ENCODE data around the gene FAM20C.

Gene FAM20C

GRCh38 chr7:247181-247580, 54.8 kb downstream of the FAM20C start:
- no peaks in the 10 kb centered on the region for H3K4me1 Mint-ChIP-seq
- DNase-seq (no peak), ATAC-seq (replicated peaks) (no peak)
- H3K27me3 Mint-ChIP-seq = peaks cover 0 to 3% of the 10 kb centered on the region in 2 donors
- H3K36me3 Mint-ChIP-seq = no peaks in the 10 kb centered on the region
- no peaks in the 10 kb centered on the region for H3K9me3 Mint-ChIP-seq
- no peak overlapping the region for H3K4me3 Mint-ChIP-seq
- no peak overlapping the region for H3K27ac Mint-ChIP-seq

GRCh38 chr7:247636-248035, 55.3 kb downstream of the FAM20C start:
- Mint-ChIP-seq H3K27ac (no peak overlapping the region), H3K9me3 (no peaks in the 10 kb centered on the region), H3K4me1 (no peaks in the 10 kb centered on the region), H3K27me3 (peaks cover 0 to 3% of the 10 kb centered on the region in 2 donors), H3K4me3 (no peak overlapping the region), H3K36me3 (no peaks in the 10 kb centered on the region)
- ATAC-seq (replicated peaks) (no peak), DNase-seq (no peak)

GRCh38 chr7:248732-249435, 56.5 kb downstream of the FAM20C start:
- ATAC-seq (replicated peaks) = no peak
- Mint-ChIP-seq H3K27me3 (peaks cover 0 to 3% of the 10 kb centered on the region in 2 donors), H3K36me3 (no peaks in the 10 kb centered on the region), H3K4me1 (no peaks in the 10 kb centered on the region), H3K27ac (no peak overlapping the region), H3K4me3 (no peak overlapping the region), H3K9me3 (no peaks in the 10 kb centered on the region)
- no peak for DNase-seq

- Mint-ChIP-seq H3K4me1 (no peaks in the 10 kb centered on the region), H3K4me3 (no peak overlapping the region), H3K27me3 (peaks cover 0 to 3% of the 10 kb centered on the region in 2 donors), H3K36me3 (no peaks in the 10 kb centered on the region), H3K9me3 (no peaks in the 10 kb centered on the region), H3K27ac (no peak overlapping the region)
- no peak for DNase-seq
- no peak for ATAC-seq (replicated peaks)
These were observed 57.6 kb downstream of the FAM20C start for GRCh38 chr7:249989-250388.

GRCh38 chr7:250523-250922, 58.2 kb downstream of the FAM20C start:
- H3K9me3 Mint-ChIP-seq = no peaks in the 10 kb centered on the region
- H3K4me1 Mint-ChIP-seq = no peaks in the 10 kb centered on the region
- H3K36me3 Mint-ChIP-seq = no peaks in the 10 kb centered on the region
- H3K4me3 Mint-ChIP-seq = no peak overlapping the region
- ATAC-seq (replicated peaks) (no peak), DNase-seq (no peak)
- H3K27me3 Mint-ChIP-seq = peaks cover 0 to 3% of the 10 kb centered on the region in 2 donors
- H3K27ac Mint-ChIP-seq = no peak overlapping the region

- no peaks in the 10 kb centered on the region for H3K36me3 Mint-ChIP-seq
- ATAC-seq (replicated peaks) (no peak), DNase-seq (no peak)
- H3K27me3 Mint-ChIP-seq = peaks cover 0 to 3% of the 10 kb centered on the region in 2 donors
- H3K4me1 Mint-ChIP-seq = no peaks in the 10 kb centered on the region
- no peak overlapping the region for H3K27ac Mint-ChIP-seq
- H3K4me3 Mint-ChIP-seq = no peak overlapping the region
- H3K9me3 Mint-ChIP-seq = no peaks in the 10 kb centered on the region
These were observed 58.6 kb downstream of the FAM20C start for GRCh38 chr7:251005-251404.

GRCh38 chr7:251446-252175, 59.2 kb downstream of the FAM20C start:
- DNase-seq = no peak
- Mint-ChIP-seq H3K27ac (no peak overlapping the region), H3K4me1 (no peaks in the 10 kb centered on the region), H3K9me3 (no peaks in the 10 kb centered on the region), H3K27me3 (peaks cover 0 to under 1% of the 10 kb centered on the region in 2 donors), H3K4me3 (no peak overlapping the region), H3K36me3 (no peaks in the 10 kb centered on the region)
- ATAC-seq (replicated peaks) = no peak

- H3K4me3 Mint-ChIP-seq = no peak overlapping the region
- H3K27ac Mint-ChIP-seq = no peak overlapping the region
- H3K27me3 Mint-ChIP-seq = no peaks in the 10 kb centered on the region
- no peaks in the 10 kb centered on the region for H3K9me3 Mint-ChIP-seq
- ATAC-seq (replicated peaks) (no peak), DNase-seq (no peak)
- H3K4me1 Mint-ChIP-seq = no peaks in the 10 kb centered on the region
- H3K36me3 Mint-ChIP-seq = no peaks in the 10 kb centered on the region
These were observed 60.0 kb downstream of the FAM20C start for GRCh38 chr7:252216-252965.

- ATAC-seq (replicated peaks) (no peak), DNase-seq (no peak)
- H3K27me3 Mint-ChIP-seq = no peaks in the 10 kb centered on the region
- H3K27ac Mint-ChIP-seq = no peak overlapping the region
- no peaks in the 10 kb centered on the region for H3K36me3 Mint-ChIP-seq
- no peak overlapping the region for H3K4me3 Mint-ChIP-seq
- no peaks in the 10 kb centered on the region for H3K4me1 Mint-ChIP-seq
- H3K9me3 Mint-ChIP-seq = no peaks in the 10 kb centered on the region
These were observed 60.6 kb downstream of the FAM20C start for GRCh38 chr7:252981-253380.

- Mint-ChIP-seq H3K27ac (no peak overlapping the region), H3K27me3 (no peaks in the 10 kb centered on the region), H3K36me3 (no peaks in the 10 kb centered on the region), H3K4me1 (no peaks in the 10 kb centered on the region), H3K9me3 (no peaks in the 10 kb centered on the region), H3K4me3 (no peak overlapping the region)
- DNase-seq = no peak
- ATAC-seq (replicated peaks) = no peak
These were observed 61.4 kb downstream of the FAM20C start for GRCh38 chr7:253581-254336.

GRCh38 chr7:254337-255037, 62.1 kb downstream of the FAM20C start:
- H3K27ac Mint-ChIP-seq = no peak overlapping the region
- H3K27me3 Mint-ChIP-seq = no peaks in the 10 kb centered on the region
- no peak for ATAC-seq (replicated peaks)
- no peak for DNase-seq
- H3K36me3 Mint-ChIP-seq = no peaks in the 10 kb centered on the region
- H3K9me3 Mint-ChIP-seq = no peaks in the 10 kb centered on the region
- no peaks in the 10 kb centered on the region for H3K4me1 Mint-ChIP-seq
- no peak overlapping the region for H3K4me3 Mint-ChIP-seq

GRCh38 chr7:255038-255435, 62.7 kb downstream of the FAM20C start:
- DNase-seq = no peak

GRCh38 chr7:255721-256361, 63.5 kb downstream of the FAM20C start:
- Mint-ChIP-seq H3K36me3 (no peaks in the 10 kb centered on the region), H3K9me3 (no peaks in the 10 kb centered on the region), H3K4me3 (no peak overlapping the region), H3K4me1 (no peaks in the 10 kb centered on the region), H3K27ac (no peak overlapping the region), H3K27me3 (no peaks in the 10 kb centered on the region)
- DNase-seq = no peak
- ATAC-seq (replicated peaks) = no peak

More at GRCh38 chr7:255038-255435, 62.7 kb downstream of the FAM20C start:
- H3K27ac Mint-ChIP-seq = no peak overlapping the region
- H3K4me1 Mint-ChIP-seq = no peaks in the 10 kb centered on the region
- H3K27me3 Mint-ChIP-seq = no peaks in the 10 kb centered on the region
- no peaks in the 10 kb centered on the region for H3K9me3 Mint-ChIP-seq
- ATAC-seq (replicated peaks) = no peak
- H3K4me3 Mint-ChIP-seq = no peak overlapping the region
- no peaks in the 10 kb centered on the region for H3K36me3 Mint-ChIP-seq

All from stimulated activated naive B cell treated with anti-CD40 and anti-IgM and Interleukin-4, amounts not matched to agents 10 μg/mL and 1 μg/mL and 100 μg/mL, for 72 hours (primary cell).